Measurements from ENCODE around the gene SLC22A12. TPM values are rescaled to one million over a fixed set of nuclear protein-coding genes. Genes with fewer than 3 reads are reported as not detected.

SLC22A12 gene
- total and polyA plus RNA-seq, 2 donors (not counting 3 experiments of a cell fraction or from before 2014, with no cell fraction given) = not detected

- Histone ChIP-seq H3K36me3 (ENCODE audit: control insufficient read depth in 2 of 2, extremely low read depth in 1 of 2, insufficient read depth in 2 of 2, low read length in 2 of 2) (no peaks in the 10 kb centered on the region), H4K20me1 (replicated peaks; ENCODE audit: control insufficient read depth, extremely low read depth, insufficient read depth, low read length) (no peaks in the 10 kb centered on the region), H3K9me1 (replicated peaks; ENCODE audit: control insufficient read depth, extremely low read depth, insufficient read depth, low read length) (no peaks in the 10 kb centered on the region), H3K4me1 (ENCODE audit: control insufficient read depth, extremely low read depth, insufficient read depth, low read length) (no peaks in the 10 kb centered on the region), H3K4me3 (replicated peaks in 1 of 3; ENCODE audit: insufficient read depth in 1 of 3, low read depth in 1 of 3, low read length in 3 of 3) (no peak overlapping the region), H3K79me2 (ENCODE audit: control insufficient read depth, insufficient read depth, low read length) (no peaks in the 10 kb centered on the region), H3K9me3 (replicated peaks; ENCODE audit: control insufficient read depth, insufficient read depth, low read length) (no peaks in the 10 kb centered on the region), H2AFZ (ENCODE audit: low read depth, low read length) (no peak overlapping the region), H3K9ac (replicated peaks; ENCODE audit: extremely low read depth, insufficient read depth, low read length) (no peak overlapping the region), H3K4me2 (ENCODE audit: insufficient read depth, low read length) (no peak overlapping the region), H3K27me3 (ENCODE audit: control insufficient read depth in 2 of 2, insufficient read depth in 2 of 2, low read length in 2 of 2) (no peaks in the 10 kb centered on the region), H3K27ac (ENCODE audit: insufficient read depth, low read depth, low read length) (no peak overlapping the region)
- intact Hi-C loops (cut with micrococcal nuclease) (no loop called here), dilution Hi-C loops (cut with MboI; ENCODE audit: extremely low pct_ligation_motif_present, low sequenced_read_pairs) (no loop called here)
- TF ChIP-seq GATA2 (IDR thresholded peaks at IDR 0.05; ENCODE audit: insufficient read depth, insufficient read length, low read depth, low read length) (no peak), JUN (IDR thresholded peaks at IDR 0.05; ENCODE audit: borderline replicate concordance, insufficient read depth, insufficient read length, low read depth) (no peak), POLR2A (IDR thresholded peaks at IDR 0.05; ENCODE audit: low read depth, low read length) (no peak), FOS (IDR thresholded peaks at IDR 0.05; ENCODE audit: borderline replicate concordance, insufficient read depth, low read length) (no peak), CTCF (IDR thresholded peaks at IDR 0.05; ENCODE audit: extremely low read depth in 1 of 2, insufficient read depth in 1 of 2, low read depth in 1 of 2, low read length in 2 of 2) (no peak), POLR2AphosphoS5 (IDR thresholded peaks at IDR 0.05; ENCODE audit: insufficient read depth, low read depth, low read length) (no peak), MYC (IDR thresholded peaks at IDR 0.05; ENCODE audit: low read depth, low read length) (no peak), EZH2 (IDR thresholded peaks at IDR 0.05; ENCODE audit: borderline replicate concordance, low read depth, low read length, severe bottlenecking) (no peak)
- TF ChIP-seq, protein P1, sequence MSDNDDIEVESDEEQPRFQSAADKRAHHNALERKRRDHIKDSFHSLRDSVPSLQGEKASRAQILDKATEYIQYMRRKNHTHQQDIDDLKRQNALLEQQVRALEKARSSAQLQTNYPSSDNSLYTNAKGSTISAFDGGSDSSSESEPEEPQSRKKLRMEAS (IDR thresholded peaks at IDR 0.05; ENCODE audit: insufficient read depth, insufficient read length) = no peak
- no peak for FAIRE-seq
- DNase-seq (ENCODE audit: low read depth, low spot score) = no peak
- no TSS peak for BruUV-seq (replicated peaks)
- ChIA-PET POLR2A (no interaction called here), CTCF (interaction anchor here (0.8 kb wide), 1 partner anchor 30 kb away, joined by 3 read pairs; no protein-coding TSS in a partner anchor)
These were observed 30.4 kb downstream of the SLC22A12 start for GRCh38 chr11:64621283-64622019.
